Esophagus squamous epithelium (tissue), 5 donors: ENCODE measurements around the gene CSNK1G1. TPM values are rescaled to one million over a fixed set of nuclear protein-coding genes. Genes with fewer than 3 reads are reported as not detected.

Experiments
- DNase-seq: peaks from one replicate; lab custom pipeline; 2025; lab: John Stamatoyannopoulos, UW
- H3K27ac ChIP-seq, 4 donors: fragments of 200-600 bp; sonication (generic); one replicate each; pipeline ENCODE4 v1.5.1; 2016 to 2019; ENCODE audit warnings: mild to moderate bottlenecking in 1 of 4
- H3K27me3 ChIP-seq, 4 donors: fragments of 200-600 bp; sonication (generic); 1 replicate in 3 of 4; 2 replicates in 1 of 4; pipeline versions ENCODE4 v1.5.1 to v1.6.0; 2017 to 2021; ENCODE audit warnings: antibody characterized with exemption in 1 of 4
- H3K36me3 ChIP-seq, 3 donors: fragments of 200-600 bp; sonication (generic); one replicate each; pipeline ENCODE4 v1.5.1; 2016 to 2019
- H3K4me1 ChIP-seq, 3 donors: fragments of 200-600 bp; sonication (generic); one replicate each; pipeline ENCODE4 v1.5.1; 2017 to 2019
- H3K4me3 ChIP-seq, 4 donors: fragments of 200-600 bp; sonication (generic); 1 replicate in 3 of 4; 2 replicates in 1 of 4; pipeline ENCODE4 v1.5.1; 2016 to 2019; ENCODE audit warnings: mild to moderate bottlenecking in 2 of 4, moderate library complexity in 1 of 4
- H3K9me3 ChIP-seq, 3 donors: fragments of 200-600 bp; sonication (generic); one replicate each; pipeline ENCODE4 v1.5.1; 2016 to 2019
- POLR2A ChIP-seq, 4 donors: fragments of 450-650 bp; IDR thresholded peaks; one replicate each; pipeline ENCODE4 v1.6.1; 2017; ENCODE audit warnings: antibody characterized with exemption in 4 of 4, mild to moderate bottlenecking in 4 of 4, moderate library complexity in 3 of 4
- WGBS, 2 donors: methylation state at CpG; one replicate each; pipeline ENCODE4 v1.1.5; 2018; 5-methylcytosine and 5-hydroxymethylcytosine counted together
- intact Hi-C: fragments of 100-400 bp; cut with DNase I; formaldehyde crosslinking; loops from one replicate; pipeline ENCODE4 v1.15.0; 2022
- total RNA-seq, 4 donors: library from RNA; depleted of rRNA; stranded (reverse); fragments of >200 nt; gene quantifications; one replicate each; pipeline ENCODE4 v1.1.0, GENCODE V29; 2016
- TF ChIP-seq, protein P1 (sequence below), 6 experiments: fragments of 450-650 bp in 4 of 6; fragments of 200-600 bp in 2 of 6; sonication (generic) in 2 of 6; IDR thresholded peaks; one replicate each; pipeline ENCODE4 v1.5.1; 2016 to 2019; ENCODE audit warnings: antibody characterized with exemption in 6 of 6, mild to moderate bottlenecking in 4 of 6, moderate library complexity in 4 of 6
- donor health status: DM: yes; HTN: yes; CAD: no.

Gene CSNK1G1
- total RNA-seq, 4 donors from 2014 or later: 15.0 to 21.4 (median 16.8) TPM

DNA sequence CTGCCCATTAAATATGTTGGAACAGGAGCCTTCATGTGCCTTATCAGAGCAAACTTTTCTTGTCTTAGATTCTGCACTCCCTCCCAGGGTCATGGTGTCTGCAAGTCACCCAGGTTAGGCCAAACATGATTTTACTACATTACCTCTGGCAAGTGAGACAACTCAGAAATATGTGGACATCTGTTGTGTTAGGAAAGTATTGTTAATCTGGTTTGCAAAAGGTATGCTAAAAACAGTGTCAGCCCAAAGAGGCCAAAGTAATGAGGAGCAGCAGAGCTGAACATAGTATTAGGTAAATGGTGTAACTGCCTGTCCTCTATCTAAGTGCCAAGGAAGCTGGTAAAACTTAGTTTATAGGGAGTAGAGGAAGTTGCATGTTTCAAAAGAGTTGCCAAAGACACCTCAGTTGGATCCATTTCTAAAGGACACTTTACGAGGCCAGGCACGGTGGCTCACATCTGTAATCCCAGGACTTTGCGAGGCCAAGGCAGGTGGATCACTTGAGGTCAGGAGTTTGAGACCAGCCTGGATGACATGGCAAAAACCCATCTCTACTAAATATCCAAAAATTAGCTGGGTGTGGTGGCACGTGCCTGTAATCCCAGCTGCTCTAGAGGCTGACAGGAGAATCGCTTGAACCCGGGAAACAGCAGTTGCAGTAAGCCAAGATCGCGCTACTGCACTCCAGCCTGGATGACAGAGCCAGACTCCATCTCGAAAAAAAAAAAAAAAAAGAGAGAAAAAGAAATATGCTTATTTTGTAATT, 170.6 kb downstream of the CSNK1G1 start:
- no peak overlapping the region for H3K27ac ChIP-seq
- TF ChIP-seq POLR2A (IDR thresholded peaks at IDR 0.05): no peak
- TF ChIP-seq, protein P1, sequence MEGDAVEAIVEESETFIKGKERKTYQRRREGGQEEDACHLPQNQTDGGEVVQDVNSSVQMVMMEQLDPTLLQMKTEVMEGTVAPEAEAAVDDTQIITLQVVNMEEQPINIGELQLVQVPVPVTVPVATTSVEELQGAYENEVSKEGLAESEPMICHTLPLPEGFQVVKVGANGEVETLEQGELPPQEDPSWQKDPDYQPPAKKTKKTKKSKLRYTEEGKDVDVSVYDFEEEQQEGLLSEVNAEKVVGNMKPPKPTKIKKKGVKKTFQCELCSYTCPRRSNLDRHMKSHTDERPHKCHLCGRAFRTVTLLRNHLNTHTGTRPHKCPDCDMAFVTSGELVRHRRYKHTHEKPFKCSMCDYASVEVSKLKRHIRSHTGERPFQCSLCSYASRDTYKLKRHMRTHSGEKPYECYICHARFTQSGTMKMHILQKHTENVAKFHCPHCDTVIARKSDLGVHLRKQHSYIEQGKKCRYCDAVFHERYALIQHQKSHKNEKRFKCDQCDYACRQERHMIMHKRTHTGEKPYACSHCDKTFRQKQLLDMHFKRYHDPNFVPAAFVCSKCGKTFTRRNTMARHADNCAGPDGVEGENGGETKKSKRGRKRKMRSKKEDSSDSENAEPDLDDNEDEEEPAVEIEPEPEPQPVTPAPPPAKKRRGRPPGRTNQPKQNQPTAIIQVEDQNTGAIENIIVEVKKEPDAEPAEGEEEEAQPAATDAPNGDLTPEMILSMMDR (IDR thresholded peaks at IDR 0.05): no peak
- WGBS, 2 donors: 87 to 89% methylated on average over 7 to 9 of the region's 9 CpGs
- no peaks in the 10 kb centered on the region for H3K9me3 ChIP-seq
- peaks cover 0 to 18% (median 6%) of the 10 kb centered on the region in 3 donors for H3K4me1 ChIP-seq
- H3K4me3 ChIP-seq: no peak overlapping the region
- peaks cover 0 to 80% (median 5%) of the 10 kb centered on the region in 3 donors for H3K36me3 ChIP-seq
- intact Hi-C loops: no loop called here
- DNase-seq: no peak
- H3K27me3 ChIP-seq: no peaks in the 10 kb centered on the region

DNA sequence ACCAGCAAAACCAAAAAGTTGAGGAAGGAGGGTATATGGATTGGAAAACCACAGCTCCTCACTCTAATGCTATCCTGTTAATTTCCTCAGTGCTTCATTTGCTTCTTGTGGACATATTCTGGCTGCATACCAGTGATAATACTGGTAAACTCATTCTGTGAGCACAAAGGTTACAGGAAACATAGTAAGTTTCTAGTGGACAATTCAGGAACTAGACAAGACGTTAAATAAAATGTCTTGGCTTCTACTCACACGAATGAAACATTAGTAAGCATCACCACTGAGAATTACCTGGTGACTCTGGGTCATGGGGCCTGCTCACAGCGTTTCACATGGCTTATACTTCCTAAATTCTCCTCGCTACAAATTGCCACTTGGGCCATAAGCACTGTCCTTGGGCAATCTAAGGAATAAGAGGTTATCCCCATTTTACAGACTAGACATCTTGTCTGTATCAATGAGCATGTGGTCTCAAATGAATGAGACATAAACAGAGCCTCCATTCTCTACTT, 173.1 kb downstream of the CSNK1G1 start:
- Histone ChIP-seq H3K36me3 (peaks cover 0 to 91% (median 11%) of the 10 kb centered on the region in 3 donors), H3K4me3 (no peak overlapping the region), H3K9me3 (no peaks in the 10 kb centered on the region), H3K27me3 (no peaks in the 10 kb centered on the region), H3K4me1 (peaks cover 0 to 9% (median 2%) of the 10 kb centered on the region in 3 donors), H3K27ac (no peak overlapping the region)
- intact Hi-C loops: no loop called here
- no peak for TF ChIP-seq POLR2A (IDR thresholded peaks at IDR 0.05)
- TF ChIP-seq, protein P1 (IDR thresholded peaks at IDR 0.05): no peak
- WGBS, 2 donors: 87 to 88% methylated on average over 4 of the region's 4 CpGs
- DNase-seq: no peak

DNA sequence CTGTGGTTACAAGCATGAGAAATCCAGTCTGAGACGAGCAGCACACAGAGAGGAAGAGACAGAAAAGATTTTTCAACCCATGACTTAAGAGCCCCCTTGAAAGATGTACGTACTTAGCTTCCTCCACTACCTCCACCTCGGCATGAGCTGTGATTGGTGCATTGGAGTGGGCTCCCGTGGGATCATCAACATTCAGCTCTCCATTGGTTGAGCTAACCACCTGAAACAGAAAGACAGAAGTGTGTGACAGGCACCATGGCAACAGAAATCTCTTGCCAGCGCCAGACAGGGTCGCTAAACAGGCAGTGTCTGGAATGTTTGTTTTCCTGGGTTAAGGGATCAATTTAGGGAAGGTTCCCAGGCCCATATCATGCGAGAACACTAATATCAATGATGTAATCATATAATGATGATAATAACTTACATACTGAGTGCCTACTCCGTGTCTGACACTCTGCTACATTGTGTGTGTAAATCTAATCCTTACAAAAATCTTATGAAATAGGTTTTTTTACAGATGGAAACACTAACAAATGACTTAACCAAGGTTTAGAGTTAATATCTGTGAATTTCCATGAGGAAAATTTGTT, 175.6 kb downstream of the CSNK1G1 start:
- no peaks in the 10 kb centered on the region for H3K9me3 ChIP-seq
- 66 to 76% methylated on average over 8 of the region's 8 CpGs for WGBS, 2 donors
- DNase-seq: no peak

DNA sequence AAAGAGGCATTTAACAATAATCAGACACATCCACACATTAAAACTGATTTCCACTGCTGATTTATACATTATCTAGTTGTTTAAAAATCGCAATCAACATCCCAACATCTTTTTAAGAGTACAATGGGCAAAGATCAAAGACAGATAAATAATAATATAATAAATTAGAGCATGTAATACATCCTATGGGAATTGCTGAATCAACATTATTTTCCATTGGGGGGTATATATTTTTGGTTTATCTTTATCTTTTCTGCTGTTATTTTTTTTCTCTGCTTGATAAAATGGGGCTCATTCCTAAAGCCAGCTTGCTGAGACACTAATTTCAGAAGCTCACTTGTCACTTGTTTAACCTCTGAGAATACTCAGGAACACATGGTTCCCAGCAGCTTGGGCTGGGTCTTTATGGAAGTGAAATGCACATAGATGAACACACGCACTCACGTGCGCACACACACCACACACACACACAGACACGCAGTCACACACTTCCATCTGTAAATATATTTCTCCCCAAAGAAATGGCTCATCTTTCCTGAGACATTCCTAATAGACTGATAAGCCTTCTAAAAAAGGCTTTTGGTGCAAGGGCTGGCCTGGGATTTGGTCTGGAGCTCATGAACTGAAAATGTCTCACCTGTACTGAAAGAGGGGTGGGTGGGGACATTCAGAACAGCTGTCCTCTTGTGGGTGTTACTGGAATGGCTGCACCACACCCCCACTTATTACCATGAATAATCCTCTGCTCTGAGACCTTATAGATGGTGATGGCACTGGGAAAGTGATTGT, 189.7 kb downstream of the CSNK1G1 start:
- peaks cover 11 to 23% (median 18%) of the 10 kb centered on the region in 3 donors for H3K4me1 ChIP-seq
- H3K4me3 ChIP-seq: no peak overlapping the region
- peaks cover 0 to 23% (median 4%) of the 10 kb centered on the region in 3 donors for H3K36me3 ChIP-seq
- no peak for TF ChIP-seq POLR2A (IDR thresholded peaks at IDR 0.05)
- TF ChIP-seq, protein P1 (IDR thresholded peaks at IDR 0.05): no peak
- no peaks in the 10 kb centered on the region for H3K9me3 ChIP-seq
- H3K27ac ChIP-seq: no peak overlapping the region
- DNase-seq: no peak
- intact Hi-C loops: loop anchor here (10.0 kb wide), 1 partner anchor 219 kb away; the partner anchor contains the start of genes PCLAF and TRIP4
- H3K27me3 ChIP-seq: no peaks in the 10 kb centered on the region
- WGBS, 2 donors: 88 to 95% methylated on average over 5 of the region's 5 CpGs

More for the DNA sequence above, 175.6 kb downstream of the CSNK1G1 start:
- H3K27me3 ChIP-seq: no peaks in the 10 kb centered on the region
- no peaks in the 10 kb centered on the region for H3K4me1 ChIP-seq
- no peak overlapping the region for H3K4me3 ChIP-seq
- H3K36me3 ChIP-seq: peaks cover 0 to 96% (median 11%) of the 10 kb centered on the region in 3 donors
- no peak overlapping the region for H3K27ac ChIP-seq
- intact Hi-C loops: no loop called here
- TF ChIP-seq POLR2A (IDR thresholded peaks at IDR 0.05): no peak
- TF ChIP-seq, protein P1 (IDR thresholded peaks at IDR 0.05): no peak
